HCT116 (cell line): Measurements from ENCODE around the gene FNDC3B. TPM values are rescaled to one million over a fixed set of nuclear protein-coding genes. Genes with fewer than 3 reads are reported as not detected.

ENCODE experiments used
- ATAC-seq: fragments of 200-7000 bp; cut with Tn5 transposase; 2 replicates; pipeline ENCODE4 v1.9.1; 2020; ENCODE audit warnings: mild to moderate bottlenecking, moderate library complexity
- BruUV-seq: library from RNA; stranded (reverse); fragments of 400-500 nt; replicated peaks from 2 replicates; lab custom pipeline; 2021; lab: Mats Ljungman, UMichigan
- CTCF ChIA-PET: fragments of 300-600 bp; sonication (Branson Sonifier 250); formaldehyde crosslinking; loops from one replicate; lab custom pipeline; 2021; ENCODE audit warnings: antibody characterized with exemption; lab: Charles Lee
- POLR2A ChIA-PET: fragments of 300-600, 350-600 bp; sonication (Branson Sonifier 250); formaldehyde crosslinking; loops from one replicate; lab custom pipeline; 2021; ENCODE audit warnings: antibody characterized with exemption; lab: Charles Lee
- RAD21 ChIA-PET, 2 experiments: fragments of 300-600 bp; sonication (Branson Sonifier 250); formaldehyde crosslinking; loops; one replicate each; lab custom pipeline; 2023; ENCODE audit warnings: low total read pairs in 2 of 2; ENCODE audit not compliant: uncharacterized antibody in 2 of 2, unreplicated experiment in 2 of 2, low non-redundant PET in 1 of 2; lab: Charles Lee
- DNase-seq: peaks from one replicate; pipeline ENCODE4 v3.0.0-alpha.2; 2010; ENCODE audit warnings: low read depth, low spot score
- H2AFZ ChIP-seq: fragments of 200-600 bp; shearing (Covaris generic), sonication (generic); 2 replicates; pipeline ENCODE4 v1.6.1; 2017; ENCODE audit warnings: low read depth, mixed run types, mixed read lengths, antibody characterized with exemption, low read length; ENCODE audit not compliant: poor library complexity, severe bottlenecking
- H3K27ac ChIP-seq: 2 replicates; pipeline ENCODE4 v1.5.1; 2012; ENCODE audit warnings: low read depth, low read length
- H3K27me3 ChIP-seq: fragments of 200-600 bp; sonication (generic); 2 replicates; pipeline ENCODE4 v1.6.1; 2016; ENCODE audit warnings: mixed run types, low read length, mixed read lengths; ENCODE audit not compliant: insufficient read depth
- H3K36me3 ChIP-seq, 2 experiments: fragments of 200-500 bp in 1 of 2; fragments of 200-600 bp in 1 of 2; sonication (Bioruptor generic) in 1 of 2; sonication (generic) in 1 of 2; 2 replicates each; pipeline versions ENCODE4 v1.5.1 to v1.6.1; 2014 to 2016; ENCODE audit warnings: low read length in 2 of 2, inconsistent platforms in 1 of 2, mixed read lengths in 1 of 2, mixed run types in 1 of 2; ENCODE audit not compliant: insufficient read depth in 2 of 2, control insufficient read depth in 1 of 2
- H3K4me1 ChIP-seq, 2 experiments: fragments of 200-600 bp in 1 of 2; sonication (generic) in 1 of 2; 2 replicates each; pipeline versions ENCODE4 v1.5.1 to v1.6.1; 2012 to 2017; ENCODE audit warnings: low read length in 2 of 2, inconsistent platforms in 1 of 2, mild to moderate bottlenecking in 1 of 2, mixed read lengths in 1 of 2, mixed run types in 1 of 2, moderate library complexity in 1 of 2; ENCODE audit not compliant: insufficient read depth in 2 of 2, control insufficient read depth in 1 of 2
- H3K4me2 ChIP-seq: fragments of 200-600 bp; sonication (generic); 2 replicates; pipeline ENCODE4 v1.6.1; 2017; ENCODE audit warnings: mixed run types, low read length, mixed read lengths
- H3K4me3 ChIP-seq, 2 experiments: fragments of 200-600 bp in 1 of 2; sonication (generic) in 1 of 2; replicated peaks in 1 of 2; 2 replicates each; pipeline ENCODE4 v1.5.1; 2011 to 2016; ENCODE audit warnings: low read length in 2 of 2, control low read depth in 1 of 2, low read depth in 1 of 2, mild to moderate bottlenecking in 1 of 2, mixed read lengths in 1 of 2, mixed run types in 1 of 2
- H3K79me2 ChIP-seq: fragments of 200-600 bp; sonication (generic); 2 replicates; pipeline ENCODE4 v1.6.1; 2017; ENCODE audit warnings: mild to moderate bottlenecking, mixed run types, low read length, moderate library complexity, mixed read lengths; ENCODE audit not compliant: insufficient read depth
- H3K9ac ChIP-seq: fragments of 200-600 bp; sonication (generic); 2 replicates; pipeline ENCODE4 v1.6.1; 2016; ENCODE audit warnings: low read length, mixed read lengths
- H3K9me2 ChIP-seq: fragments of 200-600 bp; sonication (generic), shearing (Covaris generic); 2 replicates; pipeline ENCODE4 v1.6.1; 2017; ENCODE audit warnings: mixed run types, mild to moderate bottlenecking, moderate library complexity; ENCODE audit not compliant: insufficient read depth
- H3K9me3 ChIP-seq, 2 experiments: fragments of 200-500 bp in 1 of 2; fragments of 200-600 bp in 1 of 2; sonication (Bioruptor generic) in 1 of 2; sonication (generic) in 1 of 2; 2 replicates each; pipeline ENCODE4 v1.6.1; 2014 to 2017; ENCODE audit warnings: low read length in 2 of 2, mixed read lengths in 2 of 2, inconsistent platforms in 1 of 2, low read depth in 1 of 2, mild to moderate bottlenecking in 1 of 2, mixed run types in 1 of 2, moderate library complexity in 1 of 2; ENCODE audit not compliant: control insufficient read depth in 1 of 2, insufficient read depth in 1 of 2
- H4K20me1 ChIP-seq: fragments of 200-600 bp; sonication (generic), shearing (Covaris generic); 2 replicates; pipeline ENCODE4 v1.6.1; 2017; ENCODE audit warnings: mixed run types, mild to moderate bottlenecking, moderate library complexity; ENCODE audit not compliant: insufficient read depth
- CBX3 ChIP-seq: IDR thresholded peaks from 2 replicates; pipeline ENCODE4 v1.6.1; 2012; ENCODE audit warnings: low read depth
- CEBPB ChIP-seq: IDR thresholded peaks from 2 replicates; pipeline ENCODE4 v1.6.1; 2012; ENCODE audit warnings: low read depth
- CTCF ChIP-seq, 3 experiments: fragments of 200-600 bp in 1 of 3; sonication (generic) in 1 of 3; IDR thresholded peaks in 2 of 3; conservative IDR thresholded peaks in 1 of 3; 2 replicates each; pipeline ENCODE4 v1.5.1; 2012 to 2017; ENCODE audit warnings: low read depth in 2 of 3, low read length in 2 of 3, antibody characterized with exemption in 1 of 3, borderline replicate concordance in 1 of 3, control low read depth in 1 of 3, mild to moderate bottlenecking in 1 of 3, mixed read lengths in 1 of 3, mixed run types in 1 of 3, moderate library complexity in 1 of 3; ENCODE audit not compliant: insufficient read depth in 1 of 3
- EGR1 ChIP-seq: IDR thresholded peaks from 2 replicates; pipeline ENCODE4 v1.6.1; 2012; ENCODE audit warnings: low read depth
- ELF1 ChIP-seq: IDR thresholded peaks from 2 replicates; pipeline ENCODE4 v1.6.1; 2012; ENCODE audit warnings: low read depth, borderline replicate concordance
- EZH2 ChIP-seq: fragments of 200-600 bp; sonication (generic); IDR thresholded peaks from 2 replicates; pipeline ENCODE4 v1.6.1; 2017; ENCODE audit warnings: antibody characterized with exemption, mixed run types
- EZH2phosphoT487 ChIP-seq: fragments of 200-600 bp; IDR thresholded peaks from 2 replicates; pipeline ENCODE4 v1.6.1; 2018; ENCODE audit warnings: antibody characterized with exemption, borderline replicate concordance
- MAX ChIP-seq: IDR thresholded peaks from 2 replicates; pipeline ENCODE4 v1.6.1; 2012
- POLR2A ChIP-seq: IDR thresholded peaks from 2 replicates; pipeline ENCODE4 v1.7.0; 2011; ENCODE audit warnings: borderline replicate concordance; ENCODE audit not compliant: insufficient read depth, insufficient read length; ENCODE audit errors: extremely low read depth
- POLR2AphosphoS5 ChIP-seq: IDR thresholded peaks from 2 replicates; pipeline ENCODE4 v1.6.1; 2011; ENCODE audit warnings: mild to moderate bottlenecking, low read depth, low read length, moderate library complexity
- REST ChIP-seq: IDR thresholded peaks from 2 replicates; pipeline ENCODE4 v1.6.1; 2012; ENCODE audit warnings: low read depth
- SRF ChIP-seq: IDR thresholded peaks from 2 replicates; pipeline ENCODE4 v1.6.1; 2012; ENCODE audit warnings: low read depth
- YY1 ChIP-seq: IDR thresholded peaks from 2 replicates; pipeline ENCODE4 v1.6.1; 2011; ENCODE audit warnings: low read length, low read depth, moderate library complexity, mild to moderate bottlenecking; ENCODE audit not compliant: insufficient replicate concordance; ENCODE audit errors: extremely low read depth
- intact Hi-C: fragments of 100-400 bp; cut with micrococcal nuclease; formaldehyde crosslinking; loops from 2 replicates; pipeline ENCODE4 v1.10.0; 2022
- total RNA-seq: library from RNA; stranded (reverse); gene quantifications from one replicate; pipeline ENCODE4 v1.2.1, GENCODE V29; 2021; ENCODE audit not compliant: unreplicated experiment

The FNDC3B gene
- total RNA-seq, 1 experiment from 2014 or later = 45.7 TPM

GRCh38 chr3:172097585-172097984 lies 58.2 kb downstream of the FNDC3B start:
- intact Hi-C loops = no loop called here
- peaks cover 8% of the 10 kb centered on the region; the same call in 1 of the 2 replicates for H4K20me1 ChIP-seq
- H3K4me3 ChIP-seq = no peak overlapping the region
- no peak overlapping the region for H3K27ac ChIP-seq
- H3K36me3 ChIP-seq = no peaks in the 10 kb centered on the region
- RAD21 ChIA-PET = no interaction called here
- no TSS peak for BruUV-seq
- no peaks in the 10 kb centered on the region for H3K9me3 ChIP-seq
- no peak for TF ChIP-seq REST
- no peak for TF ChIP-seq POLR2A
- no peak for TF ChIP-seq CTCF (IDR thresholded peaks at IDR 0.05 in 2 of 3, conservative IDR thresholded peaks at IDR 0.05 in 1 of 3; ENCODE audit: borderline replicate concordance in 1 of 3, insufficient read depth in 1 of 3, low read depth in 2 of 3, low read length in 2 of 3)
- no peak for TF ChIP-seq MAX
- no peak for TF ChIP-seq YY1
- TF ChIP-seq SRF = no peak
- no peak for TF ChIP-seq CBX3
- no peak for TF ChIP-seq EZH2phosphoT487
- no peak for TF ChIP-seq POLR2AphosphoS5
- TF ChIP-seq EGR1 = no peak
- no peak for TF ChIP-seq ELF1
- TF ChIP-seq EZH2 = no peak
- TF ChIP-seq CEBPB = no peak
- TF ChIP-seq, all 23 proteins: peak for 0
- ATAC-seq = no peak
- ChIA-PET POLR2A (no interaction called here), CTCF (no interaction called here)
- Histone ChIP-seq H3K9me2 (no peaks in the 10 kb centered on the region), H3K79me2 (peaks cover 52% of the 10 kb centered on the region), H3K27me3 (no peaks in the 10 kb centered on the region), H3K4me1 (peaks cover 0 to 13% of the 10 kb centered on the region in 2 experiments; a peak in 1 of 4 replicates), H3K4me2 (no peak overlapping the region), H3K9ac (no peak overlapping the region), H2AFZ (no peak overlapping the region)
- no peak for DNase-seq
